Measurements from ENCODE around the gene GPR137B.
"Not testable (repeated sequence)": the region's sequence is repeated elsewhere in the genome, so short reads cannot be mapped to it uniquely, and the experiment has no call there.

GPR137B gene

GRCh38 chr1:236144446-236145150, 2.3 kb downstream of the GPR137B start:
- no peak for DNase-seq

DNA sequence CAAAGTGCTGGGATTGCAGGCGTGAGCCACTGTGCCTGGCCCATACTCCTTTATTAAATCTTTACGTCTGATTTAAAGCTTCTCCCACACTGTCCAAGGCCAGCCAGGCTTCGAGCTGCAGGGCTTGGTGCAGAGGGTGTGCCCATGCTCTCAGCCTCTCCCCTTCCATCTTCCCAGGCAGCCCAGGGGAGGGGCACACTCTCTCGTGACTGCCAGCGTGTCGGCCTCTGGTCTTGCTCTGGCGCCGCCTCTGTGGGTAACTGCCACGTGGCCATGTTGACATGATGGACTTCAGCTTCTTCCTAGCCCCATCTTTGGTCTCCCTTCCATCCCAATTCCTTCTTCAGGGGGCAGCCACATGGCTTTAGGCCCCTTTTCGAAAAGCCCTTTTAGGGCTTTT, 4.7 kb downstream of the GPR137B start:
- no peak for DNase-seq

GRCh38 chr1:236147521-236148469, 5.5 kb downstream of the GPR137B start:
- no peak for DNase-seq

- DNase-seq = no peak
Measured at GRCh38 chr1:236148470-236148845, 6.1 kb downstream of the GPR137B start.

GRCh38 chr1:236149003-236149595, 6.8 kb downstream of the GPR137B start:
- no peak for DNase-seq

DNA sequence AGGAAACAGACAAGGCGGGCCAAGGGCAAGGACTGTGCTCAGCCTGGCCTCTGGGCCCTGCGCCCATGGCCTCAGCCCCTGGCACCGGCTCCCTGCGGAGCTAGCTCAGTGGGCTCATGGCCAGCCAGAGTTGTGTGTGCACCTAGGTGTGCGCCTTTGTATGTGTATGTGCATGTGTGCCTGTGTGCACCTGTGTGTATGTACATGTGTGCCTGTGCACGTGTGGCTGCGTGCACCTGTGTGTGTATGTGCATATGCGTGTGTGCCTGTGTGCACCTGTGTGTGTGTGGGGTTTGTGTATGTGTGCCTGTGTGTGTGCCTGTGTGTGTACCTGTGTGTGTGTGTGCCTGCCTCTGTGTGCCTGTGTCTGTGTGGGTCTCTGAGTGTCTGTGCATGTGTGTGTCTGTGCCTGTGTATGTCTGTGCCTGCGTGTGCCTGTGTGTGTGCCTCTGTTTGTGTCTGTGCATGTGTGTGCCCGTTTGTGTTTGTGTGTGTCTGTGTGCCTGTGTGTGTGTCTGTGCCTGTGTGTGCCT, 7.4 kb downstream of the GPR137B start:
- no peak for DNase-seq

- DNase-seq = no peak
Measured at GRCh38 chr1:236150311-236150955, 8.1 kb downstream of the GPR137B start.

DNA sequence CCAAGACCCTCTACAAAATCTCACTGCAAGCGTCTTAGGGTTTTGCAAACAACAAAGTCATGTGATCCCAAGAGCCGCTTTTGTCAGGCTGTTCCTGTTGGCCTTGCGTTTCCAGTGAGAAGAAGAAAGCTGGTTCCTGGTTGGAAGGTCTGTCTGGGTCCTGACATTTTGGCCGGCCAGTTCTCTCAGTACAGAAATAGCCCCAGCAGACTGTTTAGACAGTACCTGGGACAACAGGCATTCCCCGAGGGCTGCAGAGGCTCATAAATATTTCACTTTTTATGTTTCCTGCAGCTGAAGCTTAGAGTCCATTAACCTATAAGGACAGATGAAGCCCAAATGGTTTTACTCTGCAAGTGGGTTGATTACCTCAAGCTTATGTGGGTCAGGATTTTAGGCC, 8.6 kb downstream of the GPR137B start:
- DNase-seq = no peak

GRCh38 chr1:236151739-236152424, 9.5 kb downstream of the GPR137B start:
- no peak for DNase-seq

DNA sequence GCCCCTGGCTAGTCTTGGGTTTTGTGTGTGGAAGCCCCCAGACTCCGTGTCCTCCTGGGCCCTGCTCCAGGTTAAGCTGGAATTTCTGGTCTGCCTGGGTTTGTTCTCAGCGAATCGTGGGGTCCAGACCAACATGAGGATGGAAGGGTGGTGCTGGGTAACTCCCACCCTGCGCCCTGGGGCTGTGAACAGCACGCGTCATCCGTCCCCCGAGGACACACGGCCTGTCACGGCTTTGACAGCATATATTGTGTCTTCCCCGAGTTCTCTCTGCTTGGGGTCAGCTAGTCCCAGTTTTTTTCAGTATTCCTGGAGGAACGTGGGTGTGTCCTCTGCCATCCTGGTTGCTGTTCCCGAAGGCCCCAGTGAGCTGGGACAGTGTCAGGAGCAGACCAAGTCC, 11.8 kb downstream of the GPR137B start:
- no peak for DNase-seq

GRCh38 chr1:236154671-236155398, 12.5 kb downstream of the GPR137B start:
- DNase-seq = no peak

DNA sequence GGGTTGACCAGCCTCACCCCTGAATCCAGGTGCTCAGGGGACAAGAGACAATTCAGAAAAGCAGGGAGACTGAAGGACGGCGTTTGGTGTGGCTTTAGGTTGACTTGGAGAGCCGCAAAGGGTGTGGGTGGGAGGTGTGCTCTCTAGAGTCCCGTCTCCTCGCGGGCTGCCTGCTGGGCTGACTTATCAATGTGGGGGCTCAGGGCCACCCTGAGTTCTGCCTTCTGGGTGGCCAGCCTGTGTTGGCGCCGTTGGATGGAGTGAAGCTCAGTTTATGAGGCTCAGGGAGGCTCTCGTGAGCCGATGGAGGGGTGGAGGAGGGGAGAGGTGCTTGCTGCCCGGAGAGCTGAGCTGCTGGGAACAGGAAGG, 13.0 kb downstream of the GPR137B start:
- DNase-seq = no peak

DNA sequence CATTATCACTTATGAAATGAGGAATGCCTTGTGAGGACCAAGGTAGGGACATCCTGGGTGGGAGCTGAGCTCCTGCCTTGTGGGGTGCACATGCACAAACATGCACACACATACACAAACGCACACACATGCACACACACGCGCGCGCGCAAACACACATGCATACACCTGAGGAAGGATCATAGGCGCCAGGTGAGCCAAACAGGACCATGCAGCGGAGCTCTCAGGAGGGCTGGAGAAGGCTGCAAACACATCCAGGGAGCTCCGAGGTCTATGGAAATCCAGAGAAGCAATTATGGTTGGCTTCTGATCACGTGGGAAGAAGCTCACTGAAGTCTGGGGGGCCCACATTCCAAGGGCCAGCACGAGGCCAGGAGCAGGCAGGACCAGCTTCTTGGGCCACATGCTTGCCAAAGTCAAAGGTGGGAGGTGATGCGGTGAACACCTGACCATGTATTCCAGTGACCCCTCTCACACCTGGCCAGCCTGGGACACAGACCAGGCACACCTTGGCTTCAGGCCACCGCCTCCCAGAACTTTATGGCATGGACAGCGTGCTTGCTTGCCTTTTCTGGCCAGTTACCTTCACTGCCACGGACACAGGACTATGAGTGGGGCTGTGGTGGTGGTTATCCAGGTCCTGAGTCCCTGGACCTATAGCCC, 13.6 kb downstream of the GPR137B start:
- DNase-seq = no peak

GRCh38 chr1:236156512-236157208, 14.3 kb downstream of the GPR137B start:
- DNase-seq = no peak

DNA sequence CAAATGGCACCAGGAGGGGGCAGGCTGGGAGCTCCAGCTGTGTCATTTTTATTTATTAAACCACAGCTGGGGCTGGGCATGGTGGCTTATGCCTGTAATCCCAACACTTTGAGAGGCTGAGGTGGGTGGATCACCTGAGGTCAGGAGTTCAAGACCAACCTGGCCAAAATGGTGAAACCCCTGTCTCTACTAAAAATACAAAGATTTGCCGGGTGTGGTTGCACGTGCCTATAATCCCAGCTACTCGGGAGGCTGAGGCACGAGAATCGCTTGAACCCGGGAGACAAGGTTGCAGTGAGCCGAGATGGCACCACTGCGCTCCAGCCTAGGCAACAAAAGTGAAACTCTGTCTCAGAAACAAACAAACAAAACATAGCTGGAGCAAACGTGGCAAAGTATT, 15.7 kb downstream of the GPR137B start:
- not testable (repeated sequence) for DNase-seq

GRCh38 chr1:236158719-236159118, 16.4 kb downstream of the GPR137B start:
- no peak for DNase-seq

GRCh38 chr1:236159704-236160539, 17.6 kb downstream of the GPR137B start:
- no peak for DNase-seq

DNA sequence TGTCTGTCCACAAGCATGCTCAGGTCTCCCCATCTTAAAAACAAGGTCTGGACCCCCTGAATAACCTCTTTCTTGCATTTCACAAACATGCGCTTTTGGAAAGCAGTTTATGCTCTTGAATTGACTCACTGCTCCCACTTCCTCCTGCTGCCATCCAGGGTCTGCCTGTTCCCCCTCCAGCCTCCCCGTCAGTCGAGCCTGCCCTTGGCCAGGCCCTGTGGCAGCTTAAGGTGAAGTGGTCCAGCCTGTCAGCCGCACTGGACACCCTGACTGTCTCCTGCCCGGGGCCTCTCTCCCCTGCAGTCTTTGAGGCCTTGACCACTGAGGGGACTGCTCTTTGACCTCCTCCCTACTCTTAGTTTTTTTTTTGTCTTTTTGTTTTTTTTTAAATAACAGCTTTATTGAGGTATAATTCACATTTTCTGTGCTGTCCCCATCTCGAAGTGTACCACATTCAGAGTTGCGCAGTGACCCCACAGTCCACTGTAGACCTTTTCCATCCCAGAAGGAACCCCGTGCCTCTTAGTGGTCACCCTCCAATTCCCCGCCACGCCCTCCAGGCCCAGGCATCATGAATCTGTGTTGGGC, 18.3 kb downstream of the GPR137B start:
- no peak for DNase-seq

DNA sequence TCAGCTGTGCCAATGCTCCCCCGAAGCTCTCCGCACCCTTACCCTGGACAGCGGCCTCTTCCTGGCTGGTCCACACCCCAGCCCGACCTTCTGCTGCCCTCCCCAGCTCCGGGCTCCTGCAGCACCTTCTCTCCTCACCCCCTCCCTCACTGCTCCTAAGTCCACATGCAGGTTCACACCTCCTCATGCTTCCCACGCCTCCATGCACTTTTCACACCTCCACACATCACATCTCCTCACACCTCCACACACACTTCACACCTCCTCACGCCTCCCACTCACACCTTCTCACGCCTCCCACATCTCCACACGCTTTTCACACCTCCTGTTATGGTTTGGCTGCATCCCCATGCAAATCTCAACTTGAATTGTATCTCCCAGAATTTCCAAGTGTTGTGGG, 18.9 kb downstream of the GPR137B start:
- no peak for DNase-seq

Data from NCI-H2081 treated with DMSO at 0.1 percent for 48 hours (cell line).